Testis (tissue), 2 donors: Measurements from ENCODE around the gene BGLAP.

Experiments used
- POLR2A ChIP-seq: fragments of 450-650 bp; IDR thresholded peaks from one replicate; pipeline ENCODE4 v1.6.1; 2017; ENCODE audit warnings: antibody characterized with exemption, mild to moderate bottlenecking, moderate library complexity
- TF ChIP-seq, protein P1 (sequence below), 3 experiments: fragments of 450-650 bp in 2 of 3; fragments of 200-600 bp in 1 of 3; sonication (generic) in 1 of 3; IDR thresholded peaks; one replicate each; pipeline ENCODE4 v1.5.1; 2016 to 2019; ENCODE audit warnings: antibody characterized with exemption in 3 of 3, mild to moderate bottlenecking in 2 of 3, moderate library complexity in 1 of 3

DNA sequence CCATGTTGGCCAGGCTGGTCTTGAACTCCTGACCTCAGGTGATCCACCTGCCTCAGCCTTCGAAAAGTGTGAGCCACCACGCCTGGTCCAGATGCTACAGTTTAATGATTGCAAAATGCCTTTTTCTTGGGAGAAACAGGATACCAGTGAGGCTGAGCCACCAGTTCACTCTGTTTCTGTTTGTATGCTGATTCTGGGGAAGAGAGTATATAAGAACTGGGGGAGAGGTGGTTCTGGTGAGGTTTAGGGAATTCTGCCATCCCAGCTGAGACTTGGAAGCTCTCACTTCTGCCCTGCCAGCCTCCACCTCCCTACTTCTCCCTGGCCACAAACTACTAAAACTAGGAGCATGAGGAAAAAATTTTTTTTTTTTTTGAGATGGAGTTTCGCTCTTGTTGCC is 37.3 kb upstream of the BGLAP start:
- TF ChIP-seq, protein P1, sequence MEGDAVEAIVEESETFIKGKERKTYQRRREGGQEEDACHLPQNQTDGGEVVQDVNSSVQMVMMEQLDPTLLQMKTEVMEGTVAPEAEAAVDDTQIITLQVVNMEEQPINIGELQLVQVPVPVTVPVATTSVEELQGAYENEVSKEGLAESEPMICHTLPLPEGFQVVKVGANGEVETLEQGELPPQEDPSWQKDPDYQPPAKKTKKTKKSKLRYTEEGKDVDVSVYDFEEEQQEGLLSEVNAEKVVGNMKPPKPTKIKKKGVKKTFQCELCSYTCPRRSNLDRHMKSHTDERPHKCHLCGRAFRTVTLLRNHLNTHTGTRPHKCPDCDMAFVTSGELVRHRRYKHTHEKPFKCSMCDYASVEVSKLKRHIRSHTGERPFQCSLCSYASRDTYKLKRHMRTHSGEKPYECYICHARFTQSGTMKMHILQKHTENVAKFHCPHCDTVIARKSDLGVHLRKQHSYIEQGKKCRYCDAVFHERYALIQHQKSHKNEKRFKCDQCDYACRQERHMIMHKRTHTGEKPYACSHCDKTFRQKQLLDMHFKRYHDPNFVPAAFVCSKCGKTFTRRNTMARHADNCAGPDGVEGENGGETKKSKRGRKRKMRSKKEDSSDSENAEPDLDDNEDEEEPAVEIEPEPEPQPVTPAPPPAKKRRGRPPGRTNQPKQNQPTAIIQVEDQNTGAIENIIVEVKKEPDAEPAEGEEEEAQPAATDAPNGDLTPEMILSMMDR (IDR thresholded peaks at IDR 0.05): no peak
- TF ChIP-seq POLR2A: no peak
